K562 (cell line): ENCODE data around the gene TTLL8. TPM values are rescaled to one million over a fixed set of nuclear protein-coding genes. Genes with fewer than 3 reads are reported as not detected.
A peak's percentile ranks its signal among the peaks of the same experiment; 100 is the strongest.

ENCODE experiments used
- ADNP ChIP-seq: fragments of 200-800 bp; sonication (Bioruptor generic); IDR thresholded peaks from 2 replicates; pipeline ENCODE4 v1.6.1; 2016; ENCODE audit warnings: missing genetic modification characterization, missing compliant biosample characterization
- ARHGAP35 ChIP-seq: fragments of 450-650 bp; IDR thresholded peaks from 2 replicates; pipeline ENCODE4 v1.6.1; 2018; ENCODE audit not compliant: partially characterized antibody
- ATF1 ChIP-seq, 2 experiments: fragments of 450-650 bp in 1 of 2; IDR thresholded peaks; 2 replicates each; pipeline ENCODE4 v1.6.1; 2016; ENCODE audit warnings: missing compliant biosample characterization in 1 of 2, missing genetic modification characterization in 1 of 2
- BHLHE40 ChIP-seq: IDR thresholded peaks from 2 replicates; pipeline ENCODE4 v1.6.1; 2011; ENCODE audit warnings: low read length, improper control_type of control experiment
- CBX3 ChIP-seq, 2 experiments: IDR thresholded peaks; 1 replicate in 1 of 2; 2 replicates in 1 of 2; pipeline ENCODE4 v1.6.1; 2012; ENCODE audit warnings: inconsistent platforms in 2 of 2, low read length in 2 of 2, borderline replicate concordance in 1 of 2, control low read depth in 1 of 2
- ELK3 ChIP-seq: fragments of 450-650 bp; formaldehyde crosslinking; IDR thresholded peaks from 2 replicates; pipeline ENCODE4 v1.4.0; 2020; ENCODE audit warnings: mild to moderate bottlenecking
- FOXK2 ChIP-seq, 2 experiments: fragments of 450-650 bp; IDR thresholded peaks in 1 of 2; conservative IDR thresholded peaks in 1 of 2; 2 replicates each; pipeline ENCODE4 v1.6.1; 2016; ENCODE audit warnings: low read depth in 2 of 2, mild to moderate bottlenecking in 1 of 2
- FOXP1 ChIP-seq: sonication (generic); formaldehyde crosslinking; IDR thresholded peaks from 2 replicates; pipeline ENCODE4 v1.8.0; 2022; ENCODE audit warnings: mild to moderate bottlenecking, missing genetic modification reagents
- HMG20B ChIP-seq: fragments of 250-450 bp; sonication (Bioruptor Pico); IDR thresholded peaks from 2 replicates; pipeline ENCODE4 v1.5.0; 2021; ENCODE audit warnings: mild to moderate bottlenecking
- KAT2B ChIP-seq: IDR thresholded peaks from one replicate; pipeline ENCODE4 v1.6.1; 2012; ENCODE audit warnings: low read depth, mild to moderate bottlenecking, control low read depth, inconsistent platforms, low read length, moderate library complexity
- MAX ChIP-seq: sonication (generic); formaldehyde crosslinking; IDR thresholded peaks from 2 replicates; pipeline ENCODE4 v1.9.0; 2022; ENCODE audit warnings: mild to moderate bottlenecking, missing genetic modification reagents
- MCM5 ChIP-seq: fragments of 450-650 bp; IDR thresholded peaks from 2 replicates; pipeline ENCODE4 v1.6.1; 2016; ENCODE audit warnings: low read depth
- MTF1 ChIP-seq: fragments of 250-450 bp; sonication (Bioruptor Pico); IDR thresholded peaks from 2 replicates; pipeline ENCODE4 v1.9.0; 2021; ENCODE audit warnings: moderate library complexity, mild to moderate bottlenecking, inconsistent platforms, borderline replicate concordance
- POLR2AphosphoS5 ChIP-seq: IDR thresholded peaks from 2 replicates; pipeline ENCODE4 v1.6.1; 2011; ENCODE audit warnings: mild to moderate bottlenecking, low read depth, low read length, moderate library complexity; ENCODE audit not compliant: control insufficient read depth, insufficient read depth
- RAD51 ChIP-seq: fragments of 450-650 bp; IDR thresholded peaks from 2 replicates; pipeline ENCODE4 v1.7.1; 2016; ENCODE audit warnings: low read depth, mild to moderate bottlenecking, borderline replicate concordance
- RFX7 ChIP-seq: fragments of 250-450 bp; sonication (Bioruptor Pico); IDR thresholded peaks from 2 replicates; pipeline ENCODE4 v1.5.1; 2021; ENCODE audit warnings: mild to moderate bottlenecking
- TCF3 ChIP-seq: sonication (generic); formaldehyde crosslinking; IDR thresholded peaks from 2 replicates; pipeline ENCODE4 v1.4.0; 2020; ENCODE audit warnings: mild to moderate bottlenecking, missing genetic modification reagents
- TEAD1 ChIP-seq, 2 experiments: fragments of 450-650 bp in 1 of 2; sonication (generic) in 1 of 2; formaldehyde crosslinking; IDR thresholded peaks; 2 replicates each; pipeline versions ENCODE4 v1.4.0 to v1.8.0; 2020 to 2022; ENCODE audit warnings: mild to moderate bottlenecking in 2 of 2, missing genetic modification reagents in 1 of 2
- VEZF1 ChIP-seq: fragments of 200-800 bp; sonication (Bioruptor generic); IDR thresholded peaks from 2 replicates; pipeline ENCODE4 v1.6.1; 2017; ENCODE audit warnings: missing genetic modification characterization, missing compliant biosample characterization
- ZBTB26 ChIP-seq: fragments of 450-650 bp; formaldehyde crosslinking; IDR thresholded peaks from 2 replicates; pipeline ENCODE4 v1.4.0; 2022; ENCODE audit warnings: missing genetic modification characterization
- ZFP1 ChIP-seq: fragments of 450-650 bp; formaldehyde crosslinking; IDR thresholded peaks from 2 replicates; pipeline ENCODE4 v1.4.0; 2020; ENCODE audit warnings: mild to moderate bottlenecking, mixed read lengths
- ZNF431 ChIP-seq: sonication (generic); formaldehyde crosslinking; IDR thresholded peaks from 2 replicates; pipeline ENCODE4 v1.8.0; 2022; ENCODE audit warnings: mild to moderate bottlenecking, missing genetic modification reagents
- ZNF586 ChIP-seq: fragments of 450-650 bp; formaldehyde crosslinking; conservative IDR thresholded peaks from 2 replicates; pipeline ENCODE4 v1.4.0; 2020; ENCODE audit warnings: mild to moderate bottlenecking, moderate library complexity
- ZSCAN32 ChIP-seq: fragments of 450-650 bp; formaldehyde crosslinking; IDR thresholded peaks from 2 replicates; pipeline ENCODE4 v1.4.0; 2020; ENCODE audit warnings: mild to moderate bottlenecking, moderate library complexity
- polyA plus RNA-seq, 8 experiments: library from polyadenylated mRNA; depleted of rRNA in 4 of 8; stranded (reverse) in 5 of 8; unstranded in 3 of 8; fragments of >200 nt; fragmentation: Nextera tagmentation in 2 of 8; fragmentation: Illumina TruSeq in 1 of 8; extraction: Ambion mirVana in 2 of 8; extraction: Trizol in 1 of 8; gene quantifications; 2 replicates each; pipeline versions ENCODE4 v1.2.1 to v1.2.3, GENCODE V29; 2011 to 2014; ENCODE audit warnings: inconsistent platforms in 1 of 8, missing spikeins in 1 of 8
- total RNA-seq, 7 experiments: library from RNA; depleted of rRNA in 6 of 7; stranded (reverse); fragments of >200 nt in 6 of 7; fragmentation: Illumina TruSeq in 2 of 7; extraction: Trizol in 2 of 7; gene quantifications; 2 replicates each; pipeline versions ENCODE4 v1.2.1 to v1.2.3, GENCODE V29; 2011 to 2021; ENCODE audit warnings: low replicate concordance in 1 of 7

The TTLL8 gene
- total and polyA plus RNA-seq, 9 of the 15 experiments (the other 6 are each of a cell fraction or from before 2014, with no cell fraction given) = not detected

GRCh38 chr22:49973018-49973961 is 84.8 kb downstream of the TTLL8 start (continued):
- TF ChIP-seq POLR2AphosphoS5 = no peak
- TF ChIP-seq MCM5 = no peak
- no peak for TF ChIP-seq MTF1 (CRISPR knock-in tag)
- TF ChIP-seq MAX = 0 out of 2 replicates have a peak, but pooled peaks have one; percentile 15
- TF ChIP-seq HMG20B (CRISPR knock-in tag) = no peak
- TF ChIP-seq ZNF431 (CRISPR knock-in tag) = no peak
- TF ChIP-seq ARHGAP35 = peak; percentile 3
- no peak for TF ChIP-seq ZSCAN32 (CRISPR knock-in tag)
- TF ChIP-seq TEAD1 (CRISPR knock-in tag; IDR thresholded peaks at IDR 0.05) = no peak
- no peak for TF ChIP-seq RAD51
- TF ChIP-seq ATF1 (CRISPR knock-in tag; IDR thresholded peaks at IDR 0.05) = no peak
- no peak for TF ChIP-seq ATF1 (tag; IDR thresholded peaks at IDR 0.05)
- peak; percentile 42; the same call in 1 of the 2 replicates for TF ChIP-seq ADNP (tag)
- no peak for TF ChIP-seq ELK3
- TF ChIP-seq CBX3 (IDR thresholded peaks at IDR 0.05; ENCODE audit: borderline replicate concordance in 1 of 2, low read length in 2 of 2) = 0 out of 3 replicates have a peak, but pooled peaks of 1 of the 2 experiments have one; percentile 9
- TF ChIP-seq RFX7 = no peak
- TF ChIP-seq FOXK2 (conservative IDR thresholded peaks at IDR 0.05 in 1 of 2, IDR thresholded peaks at IDR 0.05 in 1 of 2; ENCODE audit: low read depth in 2 of 2) = 0 out of 4 replicates have a peak, but pooled peaks of 1 of the 2 experiments have one; percentile 12
- TF ChIP-seq ZNF586 = no peak
- no peak for TF ChIP-seq TCF3 (CRISPR knock-in tag)
- no peak for TF ChIP-seq ZFP1 (CRISPR knock-in tag)
- no peak for TF ChIP-seq BHLHE40
- TF ChIP-seq ZBTB26 (CRISPR knock-in tag) = 0 out of 2 replicates have a peak, but pooled peaks have one; percentile 25
- no peak for TF ChIP-seq KAT2B
- TF ChIP-seq VEZF1 = no peak
- no peak for TF ChIP-seq FOXP1 (CRISPR knock-in tag)
